Calu3 (cell line): ENCODE data around the gene FAM131B. TPM values are rescaled to one million over a fixed set of nuclear protein-coding genes. Genes with fewer than 3 reads are reported as not detected.

Source experiments
- BruUV-seq: library from RNA; stranded (reverse); fragments of 400-500 nt; replicated peaks from 2 replicates; lab custom pipeline; 2021; lab: Mats Ljungman, UMichigan
- CTCF ChIA-PET: fragments of 300-600 bp; sonication (Branson Sonifier 250); formaldehyde crosslinking; loops from one replicate; lab custom pipeline; 2022; ENCODE audit warnings: antibody characterized with exemption; lab: Charles Lee
- DNase-seq: peaks from one replicate; pipeline ENCODE4 v3.0.0; 2022
- H3K27ac Mint-ChIP-seq: one replicate; pipeline ENCODE4 v1.8.0; 2022; ENCODE audit warnings: mixed read lengths; ENCODE audit not compliant: unreplicated experiment
- H3K27me3 Mint-ChIP-seq: one replicate; pipeline ENCODE4 v1.8.0; 2022; ENCODE audit warnings: mixed read lengths; ENCODE audit not compliant: unreplicated experiment
- H3K36me3 Mint-ChIP-seq: one replicate; pipeline ENCODE4 v1.8.0; 2022; ENCODE audit warnings: mild to moderate bottlenecking, moderate library complexity, mixed read lengths; ENCODE audit not compliant: insufficient read depth, unreplicated experiment
- H3K4me1 Mint-ChIP-seq: one replicate; pipeline ENCODE4 v1.8.0; 2022; ENCODE audit warnings: mild to moderate bottlenecking, low read depth, mixed read lengths; ENCODE audit not compliant: unreplicated experiment
- H3K4me3 Mint-ChIP-seq: one replicate; pipeline ENCODE4 v1.8.0; 2022; ENCODE audit warnings: mild to moderate bottlenecking, low read depth, moderate library complexity, mixed read lengths; ENCODE audit not compliant: unreplicated experiment
- H3K9me3 Mint-ChIP-seq: one replicate; pipeline ENCODE4 v1.8.0; 2022; ENCODE audit warnings: low read depth, mixed read lengths; ENCODE audit not compliant: unreplicated experiment
- intact Hi-C: fragments of 100-400 bp; cut with micrococcal nuclease; formaldehyde crosslinking; loops from one replicate; pipeline ENCODE4 v1.10.0; 2022; ENCODE audit not compliant: unreplicated experiment
- total RNA-seq: library from RNA; stranded (reverse); gene quantifications from 2 replicates; pipeline ENCODE4 v1.2.3, GENCODE V29; 2022
- TF ChIP-seq, protein P1 (sequence below): fragments of 200-600 bp; IDR thresholded peaks from one replicate; pipeline ENCODE4 v1.8.0; 2022; ENCODE audit warnings: antibody characterized with exemption; ENCODE audit not compliant: unreplicated experiment

The FAM131B gene
- total RNA-seq, 1 experiment from 2014 or later = 0.19 TPM

DNA sequence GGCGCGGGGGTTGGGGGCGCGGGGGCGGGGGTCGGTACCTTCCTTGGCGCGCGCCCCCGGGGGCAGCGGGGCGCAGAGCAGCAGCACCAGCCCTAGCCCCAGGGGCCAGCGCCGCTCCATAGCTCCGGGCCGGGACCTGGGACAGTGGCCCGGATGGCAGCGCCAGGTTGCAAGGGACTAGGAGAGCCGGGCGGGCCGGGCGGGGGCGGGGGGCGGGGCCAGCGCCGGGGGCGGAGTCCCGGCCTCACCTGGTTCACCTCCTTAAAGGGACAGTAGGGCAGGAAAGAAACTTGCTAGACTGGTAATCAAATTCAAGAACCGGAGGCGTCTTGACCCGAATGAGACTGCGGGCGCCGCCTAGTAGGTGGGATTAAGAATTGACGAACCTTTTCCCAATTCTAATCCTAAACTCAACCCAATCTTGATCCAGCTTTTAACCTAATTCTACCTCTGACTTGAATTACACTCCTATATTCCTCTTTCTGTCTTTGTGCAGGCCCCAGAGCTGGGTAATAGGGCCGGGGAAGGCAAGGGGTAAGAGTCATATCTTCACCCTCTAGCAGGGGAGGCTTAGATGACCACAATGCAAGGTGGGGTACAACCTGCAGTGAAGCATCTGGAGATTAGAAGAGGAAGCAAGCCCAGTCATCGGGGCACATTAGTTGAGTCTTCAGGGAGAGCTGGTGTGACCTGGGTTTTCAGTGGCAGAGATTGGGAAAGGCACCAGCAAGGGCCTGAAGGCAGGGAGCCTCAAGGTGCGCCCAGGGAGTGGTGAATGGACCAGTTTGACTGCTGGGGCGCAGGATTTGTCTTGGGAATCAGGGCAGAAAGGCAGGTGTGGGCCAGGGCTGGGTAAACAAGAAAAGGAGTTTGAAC lies 46.4 kb upstream of the FAM131B start, which contains the start of gene EPHA1:
TSS of gene EPHA1 (minus strand) at position 171 of the 876 bp plus-strand sequence. CDS start at position 120, 51 bp downstream.
- H3K27ac Mint-ChIP-seq = peak within 1 kb of the TSS; percentile 81
- H3K4me3 Mint-ChIP-seq = peak within 1 kb of the TSS; percentile 88
- CTCF ChIA-PET = interaction anchor here (0.6 to 1.3 kb wide), 4 partner anchors 29 to 458 kb away, joined by 3 to 12 read pairs (median 4); no protein-coding TSS in a partner anchor
- peaks cover 20% of the 10 kb centered on the region for H3K4me1 Mint-ChIP-seq
- intact Hi-C loops = loop anchor here (2.0 kb wide), 2 partner anchors 88 to 168 kb away; no protein-coding TSS in a partner anchor
- H3K36me3 Mint-ChIP-seq = peaks cover 18% of the 10 kb centered on the region
- H3K27me3 Mint-ChIP-seq = no peaks in the 10 kb centered on the region
- no TSS peak for BruUV-seq
- TF ChIP-seq, protein P1, sequence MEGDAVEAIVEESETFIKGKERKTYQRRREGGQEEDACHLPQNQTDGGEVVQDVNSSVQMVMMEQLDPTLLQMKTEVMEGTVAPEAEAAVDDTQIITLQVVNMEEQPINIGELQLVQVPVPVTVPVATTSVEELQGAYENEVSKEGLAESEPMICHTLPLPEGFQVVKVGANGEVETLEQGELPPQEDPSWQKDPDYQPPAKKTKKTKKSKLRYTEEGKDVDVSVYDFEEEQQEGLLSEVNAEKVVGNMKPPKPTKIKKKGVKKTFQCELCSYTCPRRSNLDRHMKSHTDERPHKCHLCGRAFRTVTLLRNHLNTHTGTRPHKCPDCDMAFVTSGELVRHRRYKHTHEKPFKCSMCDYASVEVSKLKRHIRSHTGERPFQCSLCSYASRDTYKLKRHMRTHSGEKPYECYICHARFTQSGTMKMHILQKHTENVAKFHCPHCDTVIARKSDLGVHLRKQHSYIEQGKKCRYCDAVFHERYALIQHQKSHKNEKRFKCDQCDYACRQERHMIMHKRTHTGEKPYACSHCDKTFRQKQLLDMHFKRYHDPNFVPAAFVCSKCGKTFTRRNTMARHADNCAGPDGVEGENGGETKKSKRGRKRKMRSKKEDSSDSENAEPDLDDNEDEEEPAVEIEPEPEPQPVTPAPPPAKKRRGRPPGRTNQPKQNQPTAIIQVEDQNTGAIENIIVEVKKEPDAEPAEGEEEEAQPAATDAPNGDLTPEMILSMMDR = peak; percentile 73
- no peaks in the 10 kb centered on the region for H3K9me3 Mint-ChIP-seq
- peak; percentile 81 for DNase-seq

GRCh38 chr7:143408252-143408685 lies 45.8 kb upstream of the FAM131B start:
- Mint-ChIP-seq H3K27ac (no peak overlapping the region), H3K9me3 (no peaks in the 10 kb centered on the region), H3K4me1 (peaks cover 20% of the 10 kb centered on the region), H3K4me3 (peak overlapping the region; percentile 88), H3K27me3 (no peaks in the 10 kb centered on the region), H3K36me3 (peaks cover 18% of the 10 kb centered on the region)
- DNase-seq = no peak
- intact Hi-C loops = loop anchor here (2.0 kb wide), 2 partner anchors 87 to 167 kb away; no protein-coding TSS in a partner anchor
- no TSS peak for BruUV-seq
- CTCF ChIA-PET = interaction anchor here (0.5 to 1.3 kb wide), 5 partner anchors 16 to 457 kb away, joined by 3 to 12 read pairs (median 3); no protein-coding TSS in a partner anchor
- TF ChIP-seq, protein P1 = no peak

GRCh38 chr7:143407287-143408251 lies 45.1 kb upstream of the FAM131B start:
- intact Hi-C loops = loop anchor here (2.0 kb wide), 2 partner anchors 87 to 167 kb away; no protein-coding TSS in a partner anchor
- DNase-seq = no peak
- peaks cover 20% of the 10 kb centered on the region for H3K4me1 Mint-ChIP-seq
- peak overlapping the region; percentile 88 for H3K4me3 Mint-ChIP-seq
- no TSS peak for BruUV-seq
- TF ChIP-seq, protein P1 = no peak
- H3K27me3 Mint-ChIP-seq = no peaks in the 10 kb centered on the region
- peak overlapping the region; percentile 81 for H3K27ac Mint-ChIP-seq
- peaks cover 18% of the 10 kb centered on the region for H3K36me3 Mint-ChIP-seq
- no peaks in the 10 kb centered on the region for H3K9me3 Mint-ChIP-seq
- CTCF ChIA-PET = interaction anchor here (0.5 to 1.2 kb wide), 3 partner anchors 15 to 97 kb away, joined by 3 to 12 read pairs (median 3); no protein-coding TSS in a partner anchor

GRCh38 chr7:143406002-143406357 lies 43.5 kb upstream of the FAM131B start:
- Mint-ChIP-seq H3K27me3 (no peaks in the 10 kb centered on the region), H3K36me3 (peaks cover 22% of the 10 kb centered on the region), H3K4me3 (no peak overlapping the region), H3K27ac (no peak overlapping the region), H3K4me1 (peaks cover 20% of the 10 kb centered on the region), H3K9me3 (no peaks in the 10 kb centered on the region)
- no TSS peak for BruUV-seq
- TF ChIP-seq, protein P1 = no peak
- DNase-seq = no peak
- intact Hi-C loops = no loop called here
- CTCF ChIA-PET = no interaction called here
